Adrenal gland (tissue), 5 donors: Measurements from ENCODE around the gene TNFAIP3.

Experiments
- CTCF ChIP-seq, 6 experiments: fragments of 450-650 bp in 4 of 6; fragments of 200-600 bp in 2 of 6; sonication (generic) in 1 of 6; IDR thresholded peaks; 1 replicate in 5 of 6; 2 replicates in 1 of 6; pipeline versions ENCODE4 v1.5.1 to v1.8.0; 2016 to 2021; ENCODE audit warnings: antibody characterized with exemption in 6 of 6, mild to moderate bottlenecking in 2 of 6, moderate library complexity in 1 of 6
- POLR2A ChIP-seq, 2 donors: fragments of 450-650 bp; IDR thresholded peaks; one replicate each; pipeline ENCODE4 v1.6.1; 2017; ENCODE audit warnings: antibody characterized with exemption in 2 of 2, mild to moderate bottlenecking in 2 of 2, moderate library complexity in 1 of 2
- donor health status: DM: no; HTN: no; CAD: no.

DNA sequence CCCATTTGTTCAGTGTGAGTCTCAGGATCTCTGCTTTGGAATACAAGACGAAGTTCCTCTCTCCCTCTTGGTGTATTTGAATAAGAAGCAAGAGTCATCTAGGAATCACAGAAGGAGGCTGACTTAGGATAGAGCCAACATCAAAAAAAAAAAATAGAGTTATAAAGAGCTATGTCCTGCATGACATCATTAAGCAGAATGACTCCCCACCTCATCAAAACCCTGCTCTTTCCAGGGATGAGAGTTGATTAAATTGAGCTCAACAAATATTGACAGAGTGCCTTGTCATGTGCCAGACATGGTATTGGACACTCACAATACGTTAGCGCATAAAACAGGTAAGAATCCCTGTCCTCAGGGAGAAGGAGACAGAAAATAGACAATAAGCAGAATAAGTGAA lies 48.6 kb upstream of the TNFAIP3 start:
- no peak for TF ChIP-seq CTCF (IDR thresholded peaks at IDR 0.05)
- TF ChIP-seq POLR2A (IDR thresholded peaks at IDR 0.05) = no peak
